GM21576 (cell line): ENCODE results near the gene VAPA.
"Not testable (repeated sequence)": the region's sequence is repeated elsewhere in the genome, so short reads cannot be mapped to it uniquely, and the experiment has no call there.

ENCODE experiments used
- ATAC-seq: cut with Tn5 transposase; IDR thresholded peaks from one replicate; pipeline ENCODE4 v1.9.1; 2021; ENCODE audit warnings: mild to moderate bottlenecking, moderate library complexity; ENCODE audit not compliant: unreplicated experiment

VAPA gene

GRCh38 chr18:9885170-9886004 lies 28.4 kb upstream of the VAPA start, which contains the start of gene TXNDC2:
Gene TXNDC2 (plus strand): TSS chr18:9885973. CDS start chr18:9886681, 708 bp downstream.
- ATAC-seq: no peak

- no peak for ATAC-seq
These were observed 27.8 kb upstream of the VAPA start for GRCh38 chr18:9886005-9886348.

- no peak for ATAC-seq
These were observed 25.8 kb upstream of the VAPA start for GRCh38 chr18:9887992-9888391.

GRCh38 chr18:9890196-9890595 lies 23.6 kb upstream of the VAPA start:
- ATAC-seq: no peak

- ATAC-seq: no peak
These were observed 22.9 kb upstream of the VAPA start for GRCh38 chr18:9890957-9891356.

- ATAC-seq: not testable (repeated sequence)
These were observed 22.3 kb upstream of the VAPA start for GRCh38 chr18:9891515-9891914.

GRCh38 chr18:9894454-9895068 lies 19.3 kb upstream of the VAPA start:
- no peak for ATAC-seq

GRCh38 chr18:9897129-9897528 lies 16.7 kb upstream of the VAPA start:
- ATAC-seq: no peak

- ATAC-seq: not testable (repeated sequence)
These were observed 16.0 kb upstream of the VAPA start for GRCh38 chr18:9897787-9898291.

GRCh38 chr18:9898792-9899549 lies 14.8 kb upstream of the VAPA start:
- ATAC-seq: no peak

GRCh38 chr18:9899550-9899930 lies 14.3 kb upstream of the VAPA start:
- ATAC-seq: not testable (repeated sequence)

- no peak for ATAC-seq
These were observed 13.1 kb upstream of the VAPA start for GRCh38 chr18:9900699-9901098.

GRCh38 chr18:9901377-9901776 lies 12.4 kb upstream of the VAPA start:
- ATAC-seq: no peak

GRCh38 chr18:9902264-9902663 lies 11.6 kb upstream of the VAPA start:
- ATAC-seq: not testable (repeated sequence)

GRCh38 chr18:9902832-9903231 lies 11.0 kb upstream of the VAPA start:
- ATAC-seq: no peak

GRCh38 chr18:9905401-9905922 lies 8.4 kb upstream of the VAPA start:
- no peak for ATAC-seq

GRCh38 chr18:9906481-9906880 lies 7.3 kb upstream of the VAPA start:
- ATAC-seq: no peak

GRCh38 chr18:9907867-9908266 lies 5.9 kb upstream of the VAPA start:
- ATAC-seq: no peak

GRCh38 chr18:9910071-9910470 lies 3.7 kb upstream of the VAPA start:
- ATAC-seq: no peak

- no peak for ATAC-seq
These were observed 3.2 kb upstream of the VAPA start for GRCh38 chr18:9910661-9911060.

- ATAC-seq: no peak
These were observed 2.6 kb upstream of the VAPA start for GRCh38 chr18:9911226-9911625.
